Endothelial cell (in vitro differentiated cells): Measurements from ENCODE around the gene CYP24A1. TPM values are rescaled to one million over a fixed set of nuclear protein-coding genes. Genes with fewer than 3 reads are reported as not detected.

Source experiments
- DNase-seq: peaks from one replicate; pipeline ENCODE4 v3.0.0; 2021; ENCODE audit warnings: low spot score
- H3K27ac Mint-ChIP-seq: one replicate; pipeline ENCODE4 v1.8.0; 2021; ENCODE audit warnings: mixed read lengths, inconsistent platforms; ENCODE audit not compliant: unreplicated experiment
- H3K27me3 Mint-ChIP-seq: one replicate; pipeline ENCODE4 v1.8.0; 2021; ENCODE audit warnings: mild to moderate bottlenecking, moderate library complexity, mixed read lengths, inconsistent platforms; ENCODE audit not compliant: unreplicated experiment
- H3K36me3 Mint-ChIP-seq: one replicate; pipeline ENCODE4 v1.8.0; 2021; ENCODE audit warnings: mild to moderate bottlenecking, low read depth, mixed read lengths, inconsistent platforms; ENCODE audit not compliant: unreplicated experiment
- H3K4me1 Mint-ChIP-seq: one replicate; pipeline ENCODE4 v1.8.0; 2021; ENCODE audit warnings: mild to moderate bottlenecking, mixed read lengths, inconsistent platforms; ENCODE audit not compliant: unreplicated experiment
- H3K4me3 Mint-ChIP-seq: one replicate; pipeline ENCODE4 v1.8.0; 2021; ENCODE audit warnings: mild to moderate bottlenecking, mixed read lengths, inconsistent platforms; ENCODE audit not compliant: unreplicated experiment
- H3K9me3 Mint-ChIP-seq: one replicate; pipeline ENCODE4 v1.8.0; 2021; ENCODE audit warnings: mixed read lengths, inconsistent platforms; ENCODE audit not compliant: unreplicated experiment
- CTCF ChIP-seq: fragments of 200-600 bp; sonication (generic); IDR thresholded peaks from one replicate; pipeline ENCODE4 v1.5.0; 2021; ENCODE audit warnings: antibody characterized with exemption; ENCODE audit not compliant: unreplicated experiment
- total RNA-seq: library from RNA; stranded (reverse); fragmentation: NEBNext Ultra II Directional; extraction: Animal tissue kit (Norgen Biotek cat#: 25700); gene quantifications from one replicate; pipeline ENCODE4 v1.2.1, GENCODE V29; 2021; ENCODE audit not compliant: unreplicated experiment

CYP24A1 gene
- total RNA-seq, 1 donor from 2014 or later: not detected

- Mint-ChIP-seq H3K9me3 (no peaks in the 10 kb centered on the region), H3K27me3 (peaks cover 2% of the 10 kb centered on the region), H3K4me3 (no peak overlapping the region), H3K4me1 (no peaks in the 10 kb centered on the region), H3K27ac (no peak overlapping the region), H3K36me3 (no peaks in the 10 kb centered on the region)
- no peak for DNase-seq
- TF ChIP-seq CTCF: no peak
Observed at GRCh38 chr20:54107181-54107580, 66.6 kb downstream of the CYP24A1 start.

- no peak for TF ChIP-seq CTCF
- Mint-ChIP-seq H3K27ac (no peak overlapping the region), H3K27me3 (peaks cover 2% of the 10 kb centered on the region), H3K36me3 (no peaks in the 10 kb centered on the region), H3K4me1 (no peaks in the 10 kb centered on the region), H3K4me3 (no peak overlapping the region), H3K9me3 (no peaks in the 10 kb centered on the region)
- DNase-seq: no peak
Observed at GRCh38 chr20:54106162-54106561, 67.6 kb downstream of the CYP24A1 start.

- Mint-ChIP-seq H3K9me3 (no peaks in the 10 kb centered on the region), H3K27ac (no peak overlapping the region), H3K4me1 (no peaks in the 10 kb centered on the region), H3K36me3 (no peaks in the 10 kb centered on the region), H3K27me3 (peaks cover 2% of the 10 kb centered on the region), H3K4me3 (no peak overlapping the region)
- TF ChIP-seq CTCF: no peak
- DNase-seq: no peak
Observed at GRCh38 chr20:54105653-54106052, 68.1 kb downstream of the CYP24A1 start.

- H3K4me1 Mint-ChIP-seq: no peaks in the 10 kb centered on the region
- H3K4me3 Mint-ChIP-seq: no peak overlapping the region
- no peak for DNase-seq
- no peak overlapping the region for H3K27ac Mint-ChIP-seq
- H3K36me3 Mint-ChIP-seq: no peaks in the 10 kb centered on the region
- no peaks in the 10 kb centered on the region for H3K9me3 Mint-ChIP-seq
- peaks cover 2% of the 10 kb centered on the region for H3K27me3 Mint-ChIP-seq
- TF ChIP-seq CTCF: no peak
Observed at GRCh38 chr20:54104781-54105180, 69.0 kb downstream of the CYP24A1 start.

- H3K27me3 Mint-ChIP-seq: peaks cover 2% of the 10 kb centered on the region
- no peak for TF ChIP-seq CTCF
- no peak overlapping the region for H3K27ac Mint-ChIP-seq
- no peaks in the 10 kb centered on the region for H3K9me3 Mint-ChIP-seq
- no peaks in the 10 kb centered on the region for H3K36me3 Mint-ChIP-seq
- DNase-seq: no peak
- peaks cover 3% of the 10 kb centered on the region for H3K4me1 Mint-ChIP-seq
- H3K4me3 Mint-ChIP-seq: no peak overlapping the region
Observed at GRCh38 chr20:54103762-54104600, 69.8 kb downstream of the CYP24A1 start.
